K562 (cell line): ENCODE results near the gene ARID3B. TPM values are rescaled to one million over a fixed set of nuclear protein-coding genes. Genes with fewer than 3 reads are reported as not detected.

Experiments
- ATAC-seq: fragments of 200-7000 bp; cut with Tn5 transposase; 3 replicates; pipeline ENCODE4 v1.9.1; 2020; ENCODE audit warnings: moderate library complexity
- BruUV-seq: library from RNA; stranded (reverse); fragments of 400-500 nt; replicated peaks from 2 replicates; lab custom pipeline; 2021; lab: Mats Ljungman, UMichigan
- CTCF ChIA-PET: fragments of 300-600 bp; formaldehyde crosslinking; extraction: SDS; loops from one replicate; lab custom pipeline; 2021; ENCODE audit warnings: low intra/inter-chr PET ratio; lab: Yijun Ruan, JAX
- POLR2A ChIA-PET: fragments of 300-600, 350-650 bp; sonication (Branson Sonifier 250); formaldehyde crosslinking; extraction: SDS; loops from one replicate; lab custom pipeline; 2021; ENCODE audit warnings: antibody characterized with exemption, inconsistent platforms; lab: Yijun Ruan, JAX
- DNase-seq, 4 experiments: peaks; one replicate each; pipeline versions ENCODE4 v3.0.0 to v3.0.0-alpha.2; 2011 to 2018; ENCODE audit warnings: low spot score in 3 of 4, mixed read lengths in 3 of 4; ENCODE audit errors: extremely low read depth in 1 of 4
- FAIRE-seq: peaks from 2 replicates; lab custom pipeline; 2011; peaks lifted over from hg19 to GRCh38; lab: Jason Lieb, UNC
- H2AFZ ChIP-seq: 2 replicates; pipeline ENCODE4 v1.6.0; 2011; ENCODE audit warnings: low read depth, low read length, control low read depth, inconsistent platforms
- H3K27ac ChIP-seq: fragments of 200-600 bp; 3 replicates; pipeline ENCODE4 v1.8.0; 2011; ENCODE audit warnings: low read depth, mild to moderate bottlenecking, control low read depth, inconsistent platforms, low read length, moderate library complexity, mixed read lengths; ENCODE audit errors: extremely low read depth
- H3K27me3 ChIP-seq, 2 experiments: fragments of 300-600 bp in 1 of 2; 2 replicates in 1 of 2; 3 replicates in 1 of 2; pipeline versions ENCODE4 v1.6.0 to v1.8.0; 2011; ENCODE audit warnings: inconsistent platforms in 2 of 2, low read length in 2 of 2, mild to moderate bottlenecking in 1 of 2, mixed read lengths in 1 of 2, moderate library complexity in 1 of 2; ENCODE audit not compliant: control insufficient read depth in 2 of 2, insufficient read depth in 2 of 2
- H3K36me3 ChIP-seq: fragments of 300-600 bp; 3 replicates; pipeline ENCODE4 v1.8.0; 2011; ENCODE audit warnings: mild to moderate bottlenecking, low read length, inconsistent platforms; ENCODE audit not compliant: control insufficient read depth, insufficient read depth
- H3K4me1 ChIP-seq, 2 experiments: fragments of 200-600 bp in 1 of 2; replicated peaks in 1 of 2; 2 replicates in 1 of 2; 3 replicates in 1 of 2; pipeline versions ENCODE4 v1.5.1 to v1.8.0; 2011; ENCODE audit warnings: inconsistent platforms in 2 of 2, low read length in 2 of 2, mild to moderate bottlenecking in 1 of 2, mixed read lengths in 1 of 2, moderate library complexity in 1 of 2; ENCODE audit not compliant: control insufficient read depth in 2 of 2, insufficient read depth in 2 of 2
- H3K4me2 ChIP-seq: 2 replicates; pipeline ENCODE4 v1.6.1; 2011; ENCODE audit warnings: low read length, control low read depth, inconsistent platforms, mixed read lengths; ENCODE audit not compliant: insufficient read depth
- H3K4me3 ChIP-seq: fragments of 200-600 bp; sonication (generic), shearing (Covaris generic); 2 replicates; pipeline ENCODE4 v1.5.1; 2016; ENCODE audit warnings: control low read depth, inconsistent platforms
- H3K79me2 ChIP-seq: fragments of 200-600 bp; 3 replicates; pipeline ENCODE4 v1.8.0; 2011; ENCODE audit warnings: low read length, inconsistent platforms; ENCODE audit not compliant: control insufficient read depth, insufficient read depth
- H3K9ac ChIP-seq, 2 experiments: 2 replicates each; pipeline versions ENCODE4 v1.6.0 to v1.6.1; 2011; ENCODE audit warnings: low read depth in 2 of 2, low read length in 2 of 2, control low read depth in 1 of 2, inconsistent platforms in 1 of 2, mild to moderate bottlenecking in 1 of 2, mixed read lengths in 1 of 2; ENCODE audit not compliant: insufficient read depth in 1 of 2
- H3K9me1 ChIP-seq: one replicate; pipeline ENCODE4 v1.6.0; 2011; ENCODE audit warnings: inconsistent platforms, mild to moderate bottlenecking, low read length, moderate library complexity; ENCODE audit not compliant: control insufficient read depth, insufficient read depth
- H3K9me3 ChIP-seq: replicated peaks from 2 replicates; pipeline ENCODE4 v1.5.1; 2011; ENCODE audit warnings: low read depth, low read length, inconsistent platforms; ENCODE audit not compliant: control insufficient read depth, insufficient read depth
- H4K20me1 ChIP-seq: replicated peaks from 2 replicates; pipeline ENCODE4 v1.6.1; 2011; ENCODE audit warnings: low read length, inconsistent platforms, mixed read lengths; ENCODE audit not compliant: control insufficient read depth, insufficient read depth
- CBFA2T2 ChIP-seq: fragments of 450-650 bp; conservative IDR thresholded peaks from 2 replicates; pipeline ENCODE4 v1.6.1; 2017; ENCODE audit warnings: mild to moderate bottlenecking
- MEIS2 ChIP-seq: fragments of 450-650 bp; IDR thresholded peaks from 2 replicates; pipeline ENCODE4 v1.6.1; 2014; ENCODE audit warnings: mild to moderate bottlenecking; ENCODE audit not compliant: partially characterized antibody
- NELFE ChIP-seq: IDR thresholded peaks from 2 replicates; pipeline ENCODE4 v1.6.1; 2011; ENCODE audit warnings: mild to moderate bottlenecking; ENCODE audit not compliant: insufficient read depth, insufficient read length
- SNIP1 ChIP-seq: fragments of 450-650 bp; IDR thresholded peaks from 2 replicates; pipeline ENCODE4 v1.7.1; 2017; ENCODE audit warnings: low read depth, mild to moderate bottlenecking
- SUPT5H ChIP-seq: fragments of 450-650 bp; IDR thresholded peaks from 2 replicates; pipeline ENCODE4 v1.6.1; 2016
- TCF3 ChIP-seq: sonication (generic); formaldehyde crosslinking; IDR thresholded peaks from 2 replicates; pipeline ENCODE4 v1.4.0; 2020; ENCODE audit warnings: mild to moderate bottlenecking, missing genetic modification reagents
- ZNF561 ChIP-seq: fragments of 450-650 bp; formaldehyde crosslinking; conservative IDR thresholded peaks from 2 replicates; pipeline ENCODE4 v1.4.0; 2020; ENCODE audit warnings: mild to moderate bottlenecking, moderate library complexity
- WGBS: fragments of 100-300 bp; shearing (Covaris generic); methylation state at CpG from one replicate; pipeline ENCODE4 v1.1.6; 2016; ENCODE audit warnings: low coverage, mixed read lengths; ENCODE audit not compliant: insufficient coverage; ENCODE audit errors: missing lambda C conversion rate; 5-methylcytosine and 5-hydroxymethylcytosine counted together
- in situ Hi-C: fragments of 300-500 bp; cut with MboI; formaldehyde crosslinking; loops from 4 replicates; pipeline ENCODE4 v1.15.0; 2018; ENCODE audit warnings: inconsistent platforms, mixed read lengths
- intact Hi-C: fragments of 100-400 bp; cut with micrococcal nuclease; formaldehyde crosslinking; loops from 2 replicates; pipeline ENCODE4 v1.14.2; 2022
- polyA plus RNA-seq, 8 experiments: library from polyadenylated mRNA; depleted of rRNA in 4 of 8; stranded (reverse) in 5 of 8; unstranded in 3 of 8; fragments of >200 nt; fragmentation: Nextera tagmentation in 2 of 8; fragmentation: Illumina TruSeq in 1 of 8; extraction: Ambion mirVana in 2 of 8; extraction: Trizol in 1 of 8; gene quantifications; 2 replicates each; pipeline versions ENCODE4 v1.2.1 to v1.2.3, GENCODE V29; 2011 to 2014; ENCODE audit warnings: inconsistent platforms in 1 of 8, missing spikeins in 1 of 8
- total RNA-seq, 7 experiments: library from RNA; depleted of rRNA in 6 of 7; stranded (reverse); fragments of >200 nt in 6 of 7; fragmentation: Illumina TruSeq in 2 of 7; extraction: Trizol in 2 of 7; gene quantifications; 2 replicates each; pipeline versions ENCODE4 v1.2.1 to v1.2.3, GENCODE V29; 2011 to 2021; ENCODE audit warnings: low replicate concordance in 1 of 7
- TF ChIP-seq, protein P1 (sequence below): sonication (generic); formaldehyde crosslinking; IDR thresholded peaks from 2 replicates; pipeline ENCODE4 v1.8.0; 2023; ENCODE audit warnings: mild to moderate bottlenecking, missing genetic modification reagents
- TF ChIP-seq, protein P2 (sequence below): fragments of 450-650 bp; IDR thresholded peaks from 2 replicates; pipeline ENCODE4 v1.6.1; 2018; ENCODE audit not compliant: partially characterized antibody
- TF ChIP-seq, protein P3 (sequence below): fragments of 200-400 bp; formaldehyde crosslinking; IDR thresholded peaks from 2 replicates; pipeline ENCODE4 v1.6.1; 2017; ENCODE audit warnings: mild to moderate bottlenecking, low read depth, low read length, moderate library complexity

The ARID3B gene
- total and polyA plus RNA-seq, 9 of the 15 experiments (the other 6 are each of a cell fraction or from before 2014, with no cell fraction given) = 0.32 to 15.1 (median 7.1) TPM

DNA sequence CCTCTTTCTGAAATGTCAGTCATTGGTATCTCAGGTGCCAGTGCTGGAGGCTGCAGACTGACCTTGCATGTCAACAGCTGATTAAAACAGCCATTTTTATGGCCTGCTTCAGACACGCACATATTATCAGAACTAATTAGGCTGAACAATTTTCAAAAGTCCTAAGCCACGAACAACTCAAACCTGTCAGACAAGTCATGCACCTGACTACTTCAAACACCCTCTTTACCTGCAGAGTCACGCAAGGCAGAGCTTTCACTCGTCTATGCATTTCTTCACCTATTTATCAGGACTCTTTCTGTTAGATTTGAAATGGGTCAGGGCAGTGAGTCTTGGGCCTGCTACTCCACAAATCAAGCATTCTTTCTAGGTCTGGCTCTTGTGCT is 101.3 kb downstream of the ARID3B start:
- peaks cover 10% of the 10 kb centered on the region; the same call in 2 of the 3 replicates for H3K79me2 ChIP-seq
- DNase-seq (no peak), ATAC-seq (no peak)
- TF ChIP-seq, protein P1, sequence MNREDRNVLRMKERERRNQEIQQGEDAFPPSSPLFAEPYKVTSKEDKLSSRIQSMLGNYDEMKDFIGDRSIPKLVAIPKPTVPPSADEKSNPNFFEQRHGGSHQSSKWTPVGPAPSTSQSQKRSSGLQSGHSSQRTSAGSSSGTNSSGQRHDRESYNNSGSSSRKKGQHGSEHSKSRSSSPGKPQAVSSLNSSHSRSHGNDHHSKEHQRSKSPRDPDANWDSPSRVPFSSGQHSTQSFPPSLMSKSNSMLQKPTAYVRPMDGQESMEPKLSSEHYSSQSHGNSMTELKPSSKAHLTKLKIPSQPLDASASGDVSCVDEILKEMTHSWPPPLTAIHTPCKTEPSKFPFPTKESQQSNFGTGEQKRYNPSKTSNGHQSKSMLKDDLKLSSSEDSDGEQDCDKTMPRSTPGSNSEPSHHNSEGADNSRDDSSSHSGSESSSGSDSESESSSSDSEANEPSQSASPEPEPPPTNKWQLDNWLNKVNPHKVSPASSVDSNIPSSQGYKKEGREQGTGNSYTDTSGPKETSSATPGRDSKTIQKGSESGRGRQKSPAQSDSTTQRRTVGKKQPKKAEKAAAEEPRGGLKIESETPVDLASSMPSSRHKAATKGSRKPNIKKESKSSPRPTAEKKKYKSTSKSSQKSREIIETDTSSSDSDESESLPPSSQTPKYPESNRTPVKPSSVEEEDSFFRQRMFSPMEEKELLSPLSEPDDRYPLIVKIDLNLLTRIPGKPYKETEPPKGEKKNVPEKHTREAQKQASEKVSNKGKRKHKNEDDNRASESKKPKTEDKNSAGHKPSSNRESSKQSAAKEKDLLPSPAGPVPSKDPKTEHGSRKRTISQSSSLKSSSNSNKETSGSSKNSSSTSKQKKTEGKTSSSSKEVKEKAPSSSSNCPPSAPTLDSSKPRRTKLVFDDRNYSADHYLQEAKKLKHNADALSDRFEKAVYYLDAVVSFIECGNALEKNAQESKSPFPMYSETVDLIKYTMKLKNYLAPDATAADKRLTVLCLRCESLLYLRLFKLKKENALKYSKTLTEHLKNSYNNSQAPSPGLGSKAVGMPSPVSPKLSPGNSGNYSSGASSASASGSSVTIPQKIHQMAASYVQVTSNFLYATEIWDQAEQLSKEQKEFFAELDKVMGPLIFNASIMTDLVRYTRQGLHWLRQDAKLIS (CRISPR knock-in tag) = no peak
- TF ChIP-seq MEIS2 (peak; percentile 2), SUPT5H (no peak), TCF3 (0 out of 2 replicates have a peak, but pooled peaks have one; percentile 20), NELFE (no peak), CBFA2T2 (peak; percentile 14; the same call in 1 of the 2 replicates), ZNF561 (no peak), SNIP1 (no peak)
- TF ChIP-seq, protein P2, sequence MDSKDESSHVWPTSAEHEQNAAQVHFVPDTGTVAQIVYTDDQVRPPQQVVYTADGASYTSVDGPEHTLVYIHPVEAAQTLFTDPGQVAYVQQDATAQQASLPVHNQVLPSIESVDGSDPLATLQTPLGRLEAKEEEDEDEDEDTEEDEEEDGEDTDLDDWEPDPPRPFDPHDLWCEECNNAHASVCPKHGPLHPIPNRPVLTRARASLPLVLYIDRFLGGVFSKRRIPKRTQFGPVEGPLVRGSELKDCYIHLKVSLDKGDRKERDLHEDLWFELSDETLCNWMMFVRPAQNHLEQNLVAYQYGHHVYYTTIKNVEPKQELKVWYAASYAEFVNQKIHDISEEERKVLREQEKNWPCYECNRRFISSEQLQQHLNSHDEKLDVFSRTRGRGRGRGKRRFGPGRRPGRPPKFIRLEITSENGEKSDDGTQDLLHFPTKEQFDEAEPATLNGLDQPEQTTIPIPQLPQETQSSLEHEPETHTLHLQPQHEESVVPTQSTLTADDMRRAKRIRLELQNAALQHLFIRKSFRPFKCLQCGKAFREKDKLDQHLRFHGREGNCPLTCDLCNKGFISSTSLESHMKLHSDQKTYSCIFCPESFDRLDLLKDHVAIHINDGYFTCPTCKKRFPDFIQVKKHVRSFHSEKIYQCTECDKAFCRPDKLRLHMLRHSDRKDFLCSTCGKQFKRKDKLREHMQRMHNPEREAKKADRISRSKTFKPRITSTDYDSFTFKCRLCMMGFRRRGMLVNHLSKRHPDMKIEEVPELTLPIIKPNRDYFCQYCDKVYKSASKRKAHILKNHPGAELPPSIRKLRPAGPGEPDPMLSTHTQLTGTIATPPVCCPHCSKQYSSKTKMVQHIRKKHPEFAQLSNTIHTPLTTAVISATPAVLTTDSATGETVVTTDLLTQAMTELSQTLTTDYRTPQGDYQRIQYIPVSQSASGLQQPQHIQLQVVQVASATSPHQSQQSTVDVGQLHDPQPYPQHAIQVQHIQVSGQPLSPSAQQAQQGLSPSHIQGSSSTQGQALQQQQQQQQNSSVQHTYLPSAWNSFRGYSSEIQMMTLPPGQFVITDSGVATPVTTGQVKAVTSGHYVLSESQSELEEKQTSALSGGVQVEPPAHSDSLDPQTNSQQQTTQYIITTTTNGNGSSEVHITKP = no peak
- TF ChIP-seq, protein P3, sequence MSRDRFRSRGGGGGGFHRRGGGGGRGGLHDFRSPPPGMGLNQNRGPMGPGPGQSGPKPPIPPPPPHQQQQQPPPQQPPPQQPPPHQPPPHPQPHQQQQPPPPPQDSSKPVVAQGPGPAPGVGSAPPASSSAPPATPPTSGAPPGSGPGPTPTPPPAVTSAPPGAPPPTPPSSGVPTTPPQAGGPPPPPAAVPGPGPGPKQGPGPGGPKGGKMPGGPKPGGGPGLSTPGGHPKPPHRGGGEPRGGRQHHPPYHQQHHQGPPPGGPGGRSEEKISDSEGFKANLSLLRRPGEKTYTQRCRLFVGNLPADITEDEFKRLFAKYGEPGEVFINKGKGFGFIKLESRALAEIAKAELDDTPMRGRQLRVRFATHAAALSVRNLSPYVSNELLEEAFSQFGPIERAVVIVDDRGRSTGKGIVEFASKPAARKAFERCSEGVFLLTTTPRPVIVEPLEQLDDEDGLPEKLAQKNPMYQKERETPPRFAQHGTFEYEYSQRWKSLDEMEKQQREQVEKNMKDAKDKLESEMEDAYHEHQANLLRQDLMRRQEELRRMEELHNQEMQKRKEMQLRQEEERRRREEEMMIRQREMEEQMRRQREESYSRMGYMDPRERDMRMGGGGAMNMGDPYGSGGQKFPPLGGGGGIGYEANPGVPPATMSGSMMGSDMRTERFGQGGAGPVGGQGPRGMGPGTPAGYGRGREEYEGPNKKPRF = no peak

More for the DNA sequence above, 101.3 kb downstream of the ARID3B start:
- Histone ChIP-seq H3K27ac (peak overlapping the region; percentile 63; the same call in 2 of the 3 replicates), H3K27me3 (no peaks in the 10 kb centered on the region), H2AFZ (no peak overlapping the region), H3K4me3 (no peak overlapping the region), H4K20me1 (peaks cover 11% of the 10 kb centered on the region; the same call in 1 of the 2 replicates), H3K9me1 (no peaks in the 10 kb centered on the region), H3K36me3 (peaks cover 33% of the 10 kb centered on the region; the same call in 2 of the 3 replicates), H3K9ac (peak overlapping the region in 1 of 2 experiments; percentile 31; a peak in 1 of 4 replicates), H3K4me1 (peaks cover 8 to 25% of the 10 kb centered on the region in 2 experiments; a peak in 3 of 5 replicates), H3K9me3 (no peaks in the 10 kb centered on the region), H3K4me2 (peak overlapping the region; percentile 13)
- intact Hi-C loops = no loop called here
- WGBS = 44% methylated on average over 4 of the region's 4 CpGs
- ChIA-PET POLR2A (interaction anchor here (0.8 to 3.4 kb wide), 3 partner anchors 11 to 253 kb away, joined by 3 to 16 read pairs (median 4); no protein-coding TSS in a partner anchor), CTCF (interaction anchor here (0.9 kb wide), 1 partner anchor 158 kb away, joined by 3 read pairs; no protein-coding TSS in a partner anchor)
- BruUV-seq = no TSS peak
- no peak for FAIRE-seq
- in situ Hi-C loops = no loop called here
